ENCODE results near the gene CRADD.
"Not testable (repeated sequence)": the region's sequence is repeated elsewhere in the genome, so short reads cannot be mapped to it uniquely, and the experiment has no call there.

The CRADD gene

GRCh38 chr12:93708952-93709351 lies 31.8 kb downstream of the CRADD start:
- no peaks in the 10 kb centered on the region for H3K27me3 ChIP-seq (ENCODE audit: insufficient read depth, poor library complexity, severe bottlenecking)
- TF ChIP-seq, protein P1, sequence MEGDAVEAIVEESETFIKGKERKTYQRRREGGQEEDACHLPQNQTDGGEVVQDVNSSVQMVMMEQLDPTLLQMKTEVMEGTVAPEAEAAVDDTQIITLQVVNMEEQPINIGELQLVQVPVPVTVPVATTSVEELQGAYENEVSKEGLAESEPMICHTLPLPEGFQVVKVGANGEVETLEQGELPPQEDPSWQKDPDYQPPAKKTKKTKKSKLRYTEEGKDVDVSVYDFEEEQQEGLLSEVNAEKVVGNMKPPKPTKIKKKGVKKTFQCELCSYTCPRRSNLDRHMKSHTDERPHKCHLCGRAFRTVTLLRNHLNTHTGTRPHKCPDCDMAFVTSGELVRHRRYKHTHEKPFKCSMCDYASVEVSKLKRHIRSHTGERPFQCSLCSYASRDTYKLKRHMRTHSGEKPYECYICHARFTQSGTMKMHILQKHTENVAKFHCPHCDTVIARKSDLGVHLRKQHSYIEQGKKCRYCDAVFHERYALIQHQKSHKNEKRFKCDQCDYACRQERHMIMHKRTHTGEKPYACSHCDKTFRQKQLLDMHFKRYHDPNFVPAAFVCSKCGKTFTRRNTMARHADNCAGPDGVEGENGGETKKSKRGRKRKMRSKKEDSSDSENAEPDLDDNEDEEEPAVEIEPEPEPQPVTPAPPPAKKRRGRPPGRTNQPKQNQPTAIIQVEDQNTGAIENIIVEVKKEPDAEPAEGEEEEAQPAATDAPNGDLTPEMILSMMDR (IDR thresholded peaks at IDR 0.05; ENCODE audit: insufficient read depth, low read length): no peak
- TF ChIP-seq SPI1 (IDR thresholded peaks at IDR 0.05; ENCODE audit: borderline replicate concordance, low read depth): no peak
- TF ChIP-seq, protein P2, sequence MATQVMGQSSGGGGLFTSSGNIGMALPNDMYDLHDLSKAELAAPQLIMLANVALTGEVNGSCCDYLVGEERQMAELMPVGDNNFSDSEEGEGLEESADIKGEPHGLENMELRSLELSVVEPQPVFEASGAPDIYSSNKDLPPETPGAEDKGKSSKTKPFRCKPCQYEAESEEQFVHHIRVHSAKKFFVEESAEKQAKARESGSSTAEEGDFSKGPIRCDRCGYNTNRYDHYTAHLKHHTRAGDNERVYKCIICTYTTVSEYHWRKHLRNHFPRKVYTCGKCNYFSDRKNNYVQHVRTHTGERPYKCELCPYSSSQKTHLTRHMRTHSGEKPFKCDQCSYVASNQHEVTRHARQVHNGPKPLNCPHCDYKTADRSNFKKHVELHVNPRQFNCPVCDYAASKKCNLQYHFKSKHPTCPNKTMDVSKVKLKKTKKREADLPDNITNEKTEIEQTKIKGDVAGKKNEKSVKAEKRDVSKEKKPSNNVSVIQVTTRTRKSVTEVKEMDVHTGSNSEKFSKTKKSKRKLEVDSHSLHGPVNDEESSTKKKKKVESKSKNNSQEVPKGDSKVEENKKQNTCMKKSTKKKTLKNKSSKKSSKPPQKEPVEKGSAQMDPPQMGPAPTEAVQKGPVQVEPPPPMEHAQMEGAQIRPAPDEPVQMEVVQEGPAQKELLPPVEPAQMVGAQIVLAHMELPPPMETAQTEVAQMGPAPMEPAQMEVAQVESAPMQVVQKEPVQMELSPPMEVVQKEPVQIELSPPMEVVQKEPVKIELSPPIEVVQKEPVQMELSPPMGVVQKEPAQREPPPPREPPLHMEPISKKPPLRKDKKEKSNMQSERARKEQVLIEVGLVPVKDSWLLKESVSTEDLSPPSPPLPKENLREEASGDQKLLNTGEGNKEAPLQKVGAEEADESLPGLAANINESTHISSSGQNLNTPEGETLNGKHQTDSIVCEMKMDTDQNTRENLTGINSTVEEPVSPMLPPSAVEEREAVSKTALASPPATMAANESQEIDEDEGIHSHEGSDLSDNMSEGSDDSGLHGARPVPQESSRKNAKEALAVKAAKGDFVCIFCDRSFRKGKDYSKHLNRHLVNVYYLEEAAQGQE (IDR thresholded peaks at IDR 0.05; ENCODE audit: insufficient replicate concordance, low read depth): no peak
- TF ChIP-seq GABPA (IDR thresholded peaks at IDR 0.05; ENCODE audit: low read depth): no peak
- TF ChIP-seq POLR2AphosphoS5 (IDR thresholded peaks at IDR 0.05; ENCODE audit: low read depth): no peak
- H3K4me3 ChIP-seq (replicated peaks; ENCODE audit: insufficient read depth, low read length): no peak overlapping the region
- no peak for DNase-seq (ENCODE audit: low read depth in 1 of 2, low spot score in 1 of 2)
- H3K27ac ChIP-seq (replicated peaks): no peak overlapping the region

- Histone ChIP-seq H3K27me3 (ENCODE audit: insufficient read depth, poor library complexity, severe bottlenecking) (no peaks in the 10 kb centered on the region), H3K27ac (replicated peaks) (no peak overlapping the region), H3K4me3 (replicated peaks; ENCODE audit: insufficient read depth, low read length) (no peak overlapping the region)
- TF ChIP-seq GABPA (IDR thresholded peaks at IDR 0.05; ENCODE audit: low read depth) (no peak), SPI1 (IDR thresholded peaks at IDR 0.05; ENCODE audit: borderline replicate concordance, low read depth) (no peak), POLR2AphosphoS5 (IDR thresholded peaks at IDR 0.05; ENCODE audit: low read depth) (no peak)
- TF ChIP-seq, protein P1 (IDR thresholded peaks at IDR 0.05; ENCODE audit: insufficient read depth, low read length): no peak
- TF ChIP-seq, protein P2 (IDR thresholded peaks at IDR 0.05; ENCODE audit: insufficient replicate concordance, low read depth): no peak
- DNase-seq (ENCODE audit: low read depth in 1 of 2, low spot score in 1 of 2): no peak
These were observed 32.2 kb downstream of the CRADD start for GRCh38 chr12:93709386-93709785.

DNA sequence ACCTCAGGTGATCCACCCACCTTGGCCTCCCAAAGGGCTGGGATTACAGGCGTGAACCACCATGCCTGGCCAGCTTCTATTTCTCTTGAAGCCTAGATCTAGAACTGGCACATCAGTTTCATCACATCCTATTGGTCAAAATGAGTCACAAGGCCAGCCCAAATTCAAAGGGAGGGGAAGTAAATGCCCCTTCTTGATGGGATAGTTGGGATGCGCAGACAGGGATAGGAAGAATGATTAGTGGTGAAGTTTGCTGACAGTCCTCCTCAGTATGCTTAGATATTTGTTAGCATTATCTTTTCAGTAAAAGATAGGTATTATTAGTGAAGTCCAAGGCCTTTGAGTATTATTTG lies 33.4 kb downstream of the CRADD start:
- TF ChIP-seq GABPA (IDR thresholded peaks at IDR 0.05; ENCODE audit: low read depth) (no peak), POLR2AphosphoS5 (IDR thresholded peaks at IDR 0.05; ENCODE audit: low read depth) (no peak)
- TF ChIP-seq, protein P1 (IDR thresholded peaks at IDR 0.05; ENCODE audit: insufficient read depth, low read length): no peak
- TF ChIP-seq, protein P2 (IDR thresholded peaks at IDR 0.05; ENCODE audit: insufficient replicate concordance, low read depth): no peak
- Histone ChIP-seq H3K27me3 (ENCODE audit: insufficient read depth, poor library complexity, severe bottlenecking) (no peaks in the 10 kb centered on the region), H3K4me3 (replicated peaks; ENCODE audit: insufficient read depth, low read length) (no peak overlapping the region), H3K27ac (replicated peaks) (no peak overlapping the region)
- DNase-seq (ENCODE audit: low read depth in 1 of 2, low spot score in 1 of 2): no peak

DNA sequence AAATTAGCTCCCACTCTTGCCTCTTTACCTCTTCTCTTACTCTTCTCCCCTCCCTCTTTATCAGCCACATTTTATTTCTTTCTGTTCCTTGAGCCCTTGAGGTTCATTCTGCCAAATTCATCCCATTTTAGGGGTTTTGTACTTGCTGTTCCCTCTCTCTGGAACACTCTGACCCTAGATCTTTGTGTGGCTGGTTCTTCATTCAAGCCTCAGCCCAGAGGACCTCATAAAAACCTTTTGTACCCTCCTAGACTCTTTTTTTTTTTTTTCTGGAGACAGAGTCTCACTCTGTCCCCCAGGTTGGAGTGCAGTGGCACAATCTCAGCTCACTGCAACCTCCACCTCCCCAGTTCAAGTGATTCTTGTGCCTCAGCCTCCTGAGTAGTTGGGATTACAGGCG lies 34.3 kb downstream of the CRADD start:
- H3K27me3 ChIP-seq (ENCODE audit: insufficient read depth, poor library complexity, severe bottlenecking); H3K27ac ChIP-seq (replicated peaks); H3K4me3 ChIP-seq (replicated peaks; ENCODE audit: insufficient read depth, low read length); DNase-seq (ENCODE audit: low read depth in 1 of 2, low spot score in 1 of 2): not testable (repeated sequence)
